SK-N-SH treated with all-trans-retinoic acid at 6 μM for 48 hours (cell line): ENCODE results near the gene TMOD2.

Experiments used
- ATAC-seq: fragments of 200-7000 bp; cut with Tn5 transposase; 3 replicates; pipeline ENCODE4 v1.9.1; 2020; ENCODE audit warnings: mild to moderate bottlenecking, moderate library complexity
- ARNTL ChIP-seq: fragments of 450-650 bp; formaldehyde crosslinking; IDR thresholded peaks from 2 replicates; pipeline ENCODE4 v1.5.0; 2020; ENCODE audit warnings: low read depth, mild to moderate bottlenecking, moderate library complexity, borderline replicate concordance
- BACH2 ChIP-seq: fragments of 250-450 bp; sonication (Bioruptor Pico); IDR thresholded peaks from 2 replicates; pipeline ENCODE4 v1.9.0; 2021; ENCODE audit warnings: mild to moderate bottlenecking, borderline replicate concordance
- CREB5 ChIP-seq: fragments of 250-450 bp; sonication (Bioruptor Pico); IDR thresholded peaks from 2 replicates; pipeline ENCODE4 v1.5.1; 2020; ENCODE audit warnings: low read depth, mild to moderate bottlenecking, moderate library complexity
- CSDC2 ChIP-seq: fragments of 250-450 bp; sonication (Bioruptor Pico); IDR thresholded peaks from 2 replicates; pipeline ENCODE4 v1.5.0; 2020; ENCODE audit warnings: mild to moderate bottlenecking, moderate library complexity
- CSRNP3 ChIP-seq: fragments of 250-450 bp; sonication (Bioruptor Pico); IDR thresholded peaks from 2 replicates; pipeline ENCODE4 v1.5.1; 2021; ENCODE audit warnings: mild to moderate bottlenecking, moderate library complexity
- ESRRG ChIP-seq: fragments of 250-450 bp; sonication (Bioruptor Pico); IDR thresholded peaks from 2 replicates; pipeline ENCODE4 v1.6.1; 2021; ENCODE audit warnings: mild to moderate bottlenecking
- GLIS3 ChIP-seq: fragments of 250-450 bp; sonication (Bioruptor Pico); IDR thresholded peaks from 2 replicates; pipeline ENCODE4 v1.5.0; 2020; ENCODE audit warnings: mild to moderate bottlenecking, moderate library complexity
- ISL1 ChIP-seq: fragments of 250-450 bp; sonication (Bioruptor Pico); IDR thresholded peaks from 2 replicates; pipeline ENCODE4 v2.1.2; 2022; ENCODE audit warnings: mild to moderate bottlenecking, moderate library complexity
- OSR1 ChIP-seq: fragments of 250-450 bp; sonication (Bioruptor Pico); IDR thresholded peaks from 2 replicates; pipeline ENCODE4 v1.8.0; 2022; ENCODE audit warnings: moderate library complexity, mild to moderate bottlenecking, inconsistent platforms
- PATZ1 ChIP-seq: fragments of 250-450 bp; sonication (Bioruptor Pico); IDR thresholded peaks from 2 replicates; pipeline ENCODE4 v1.8.0; 2020; ENCODE audit warnings: mild to moderate bottlenecking, moderate library complexity, borderline replicate concordance
- POU6F1 ChIP-seq: fragments of 250-450 bp; sonication (Bioruptor Pico); IDR thresholded peaks from 2 replicates; pipeline ENCODE4 v1.8.0; 2021; ENCODE audit warnings: low read depth, mild to moderate bottlenecking, moderate library complexity, borderline replicate concordance
- PPARA ChIP-seq: fragments of 250-450 bp; sonication (Bioruptor Pico); IDR thresholded peaks from 2 replicates; pipeline ENCODE4 v1.5.0; 2020; ENCODE audit warnings: mild to moderate bottlenecking, borderline replicate concordance
- RARB ChIP-seq: fragments of 250-450 bp; sonication (Bioruptor Pico); IDR thresholded peaks from 2 replicates; pipeline ENCODE4 v1.8.0; 2021; ENCODE audit warnings: mild to moderate bottlenecking, moderate library complexity
- SNAI2 ChIP-seq: fragments of 250-450 bp; sonication (Bioruptor Pico); IDR thresholded peaks from 2 replicates; pipeline ENCODE4 v1.5.0; 2020; ENCODE audit warnings: mild to moderate bottlenecking, moderate library complexity
- TCF4 ChIP-seq: fragments of 250-450 bp; sonication (Bioruptor Pico); IDR thresholded peaks from 2 replicates; pipeline ENCODE4 v1.8.0; 2021; ENCODE audit warnings: mild to moderate bottlenecking, moderate library complexity, borderline replicate concordance
- TOX ChIP-seq: fragments of 250-450 bp; sonication (Bioruptor Pico); IDR thresholded peaks from 2 replicates; pipeline ENCODE4 v1.8.0; 2021; ENCODE audit warnings: mild to moderate bottlenecking, moderate library complexity, borderline replicate concordance
- TSHZ2 ChIP-seq: fragments of 250-450 bp; sonication (Bioruptor Pico); IDR thresholded peaks from 2 replicates; pipeline ENCODE4 v1.5.0; 2020; ENCODE audit warnings: mild to moderate bottlenecking, moderate library complexity
- ZC3H10 ChIP-seq: fragments of 250-450 bp; sonication (Bioruptor Pico); IDR thresholded peaks from 2 replicates; pipeline ENCODE4 v1.5.1; 2021; ENCODE audit warnings: mild to moderate bottlenecking, moderate library complexity
- ZFP3 ChIP-seq: fragments of 250-450 bp; sonication (Bioruptor Pico); IDR thresholded peaks from 2 replicates; pipeline ENCODE4 v1.5.0; 2020; ENCODE audit warnings: mild to moderate bottlenecking, moderate library complexity
- ZFP30 ChIP-seq: fragments of 450-650 bp; formaldehyde crosslinking; IDR thresholded peaks from 2 replicates; pipeline ENCODE4 v1.5.0; 2022; ENCODE audit warnings: mild to moderate bottlenecking, moderate library complexity
- ZNF565 ChIP-seq: fragments of 450-650 bp; formaldehyde crosslinking; conservative IDR thresholded peaks from 2 replicates; pipeline ENCODE4 v1.5.0; 2020; ENCODE audit warnings: low read depth, mild to moderate bottlenecking, moderate library complexity
- ZNF70 ChIP-seq: fragments of 450-650 bp; formaldehyde crosslinking; IDR thresholded peaks from 2 replicates; pipeline ENCODE4 v1.5.0; 2020; ENCODE audit warnings: mild to moderate bottlenecking, moderate library complexity
- ZNF8 ChIP-seq: fragments of 450-650 bp; formaldehyde crosslinking; IDR thresholded peaks from 2 replicates; pipeline ENCODE4 v1.5.0; 2020; ENCODE audit warnings: mild to moderate bottlenecking, moderate library complexity

TMOD2 gene

GRCh38 chr15:51760805-51761204 lies 9.4 kb downstream of the TMOD2 start:
- TF ChIP-seq GLIS3 (no peak), ZNF565 (CRISPR knock-in tag) (no peak), ZC3H10 (no peak), ESRRG (no peak), PPARA (CRISPR knock-in tag) (no peak), ZFP30 (CRISPR knock-in tag) (no peak), ZFP3 (CRISPR knock-in tag) (no peak), CSDC2 (CRISPR knock-in tag) (no peak), ISL1 (CRISPR knock-in tag) (no peak)

GRCh38 chr15:51765751-51766150 lies 14.4 kb downstream of the TMOD2 start:
- TF ChIP-seq ZFP3 (CRISPR knock-in tag) (no peak), TOX (CRISPR knock-in tag) (no peak), BACH2 (CRISPR knock-in tag) (no peak), PATZ1 (CRISPR knock-in tag) (no peak), ZNF70 (CRISPR knock-in tag) (no peak), TCF4 (no peak), ZNF8 (CRISPR knock-in tag) (no peak), CSDC2 (CRISPR knock-in tag) (no peak), GLIS3 (no peak), ARNTL (CRISPR knock-in tag) (no peak), ZNF565 (CRISPR knock-in tag) (no peak), CREB5 (CRISPR knock-in tag) (no peak), TSHZ2 (CRISPR knock-in tag) (no peak), ZC3H10 (no peak), OSR1 (CRISPR knock-in tag) (no peak)
- no peak for ATAC-seq

More at GRCh38 chr15:51760805-51761204, 9.4 kb downstream of the TMOD2 start:
- ATAC-seq = no peak

- TF ChIP-seq TCF4 (no peak), TOX (CRISPR knock-in tag) (no peak), ZC3H10 (no peak), PPARA (CRISPR knock-in tag) (no peak), PATZ1 (CRISPR knock-in tag) (no peak), CSRNP3 (CRISPR knock-in tag) (no peak), ESRRG (no peak), GLIS3 (no peak), SNAI2 (CRISPR knock-in tag) (no peak), ARNTL (CRISPR knock-in tag) (no peak), ZNF8 (CRISPR knock-in tag) (no peak), ISL1 (CRISPR knock-in tag) (no peak), BACH2 (CRISPR knock-in tag) (no peak), RARB (no peak), ZFP30 (CRISPR knock-in tag) (no peak), CSDC2 (CRISPR knock-in tag) (no peak), POU6F1 (CRISPR knock-in tag) (no peak)
- ATAC-seq = no peak
Observed at GRCh38 chr15:51766341-51766740, 14.9 kb downstream of the TMOD2 start.
